Caki2 (cell line): ENCODE measurements around the gene BHLHE23. TPM values are rescaled to one million over a fixed set of nuclear protein-coding genes. Genes with fewer than 3 reads are reported as not detected.

Experiments used
- DNase-seq: peaks from one replicate; pipeline ENCODE4 v3.0.0-alpha.2; 2015; ENCODE audit warnings: low read depth
- in situ Hi-C: cut with HindIII; loops from 2 replicates; pipeline ENCODE4 v1.10.0; 2016; ENCODE audit warnings: low sequenced_read_pairs, low pct_unique_long_range_greater_than_20kb, mixed read lengths
- total RNA-seq: library from RNA; depleted of rRNA; stranded (reverse); fragments of >200 nt; shearing (Covaris generic); gene quantifications from 2 replicates; pipeline ENCODE4 v1.2.3, GENCODE V29; 2014; ENCODE audit warnings: low replicate concordance; rRNA removed

Gene BHLHE23
- total RNA-seq = not detected in 2 replicates

GRCh38 chr20:63006540-63007359, at the start of gene BHLHE23:
BHLHE23 (minus strand) TSS chr20:63006964; CDS start chr20:63006774, 190 bp downstream.
- no peak for DNase-seq
- in situ Hi-C loops = loop anchor here (25.0 kb wide), 1 partner anchor 144 kb away; the partner anchor contains the start of gene TCFL5

- in situ Hi-C loops = no loop called here
- no peak for DNase-seq
These were observed 48.9 kb upstream of the BHLHE23 start for GRCh38 chr20:63055575-63056235.

DNA sequence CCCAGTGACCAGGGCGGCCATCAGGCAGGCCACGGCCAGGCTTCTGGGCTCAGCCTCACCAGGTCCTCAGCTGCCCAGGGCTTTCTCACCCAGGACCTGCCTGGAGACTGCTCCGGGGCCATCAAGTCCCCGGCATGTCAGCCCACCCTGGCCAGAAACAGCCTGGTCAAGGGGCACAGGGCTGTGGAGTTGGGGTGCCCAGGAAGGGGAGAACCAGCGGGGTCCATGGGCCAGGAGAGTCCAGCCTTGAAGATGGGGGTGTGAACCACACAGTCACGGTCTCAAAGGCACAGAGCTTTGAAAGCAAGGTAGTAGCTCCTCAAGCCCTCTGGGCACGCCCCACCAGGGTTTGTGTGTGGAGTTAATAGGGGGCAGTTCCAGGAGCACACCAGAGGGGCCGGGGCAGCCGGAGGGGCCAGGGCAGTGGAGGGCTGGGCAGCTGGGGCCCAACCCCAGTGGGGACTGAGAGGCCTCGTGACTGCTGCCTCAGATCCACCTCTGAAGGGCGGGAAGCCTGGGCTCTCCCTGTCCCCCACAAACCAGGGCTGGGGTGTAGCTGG, 48.0 kb upstream of the BHLHE23 start:
- in situ Hi-C loops = no loop called here
- DNase-seq = no peak

- DNase-seq = no peak
- in situ Hi-C loops = no loop called here
These were observed 47.3 kb upstream of the BHLHE23 start for GRCh38 chr20:63054103-63054474.

GRCh38 chr20:63053432-63054102, 46.8 kb upstream of the BHLHE23 start:
- no peak for DNase-seq
- in situ Hi-C loops = no loop called here

DNA sequence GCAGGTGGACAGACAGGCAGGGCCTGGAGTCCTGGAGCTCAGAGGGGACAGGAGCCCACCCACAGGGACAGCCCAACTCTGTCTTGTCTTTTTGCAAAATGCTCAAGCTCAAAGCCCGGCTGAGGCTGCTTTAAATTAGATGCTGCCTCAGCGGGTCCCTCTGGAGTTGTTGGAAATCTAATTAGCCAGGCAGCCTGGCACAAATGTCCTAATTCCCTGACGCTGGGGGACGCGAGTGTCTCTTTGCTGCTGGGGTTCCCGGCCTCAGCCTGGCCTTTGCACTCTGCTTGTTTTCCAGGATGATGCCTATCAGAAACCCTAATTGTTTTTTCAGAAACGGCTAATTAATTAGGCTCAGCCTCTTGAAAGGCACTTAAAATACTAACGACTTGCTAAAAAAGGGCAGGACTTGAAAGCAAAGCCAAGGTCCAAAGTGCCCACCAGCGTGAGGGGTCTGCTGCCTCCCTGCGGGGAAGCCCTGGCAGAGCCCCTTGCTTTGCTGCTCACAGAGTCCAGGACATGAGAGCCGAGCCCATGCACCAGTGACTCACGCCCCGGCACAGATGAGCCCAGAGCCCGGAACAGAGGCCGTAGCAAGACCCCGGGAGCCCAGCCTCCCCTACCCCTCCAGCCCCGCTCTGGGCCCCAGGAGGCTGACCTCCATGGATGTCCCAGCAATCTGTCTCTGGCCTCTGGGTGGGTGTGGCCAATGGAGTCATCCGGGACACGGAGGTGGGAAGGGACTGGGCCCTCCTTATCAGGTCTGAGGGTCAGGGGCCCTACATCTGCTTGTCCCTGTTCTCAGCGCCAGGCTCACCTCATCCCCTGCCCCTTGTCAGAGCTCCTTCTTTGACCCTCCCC, 46.0 kb upstream of the BHLHE23 start:
- DNase-seq = no peak
- in situ Hi-C loops = no loop called here

- no peak for DNase-seq
- in situ Hi-C loops = no loop called here
These were observed 45.1 kb upstream of the BHLHE23 start for GRCh38 chr20:63051911-63052310.

GRCh38 chr20:63051186-63051860, 44.6 kb upstream of the BHLHE23 start:
- in situ Hi-C loops = no loop called here
- no peak for DNase-seq

DNA sequence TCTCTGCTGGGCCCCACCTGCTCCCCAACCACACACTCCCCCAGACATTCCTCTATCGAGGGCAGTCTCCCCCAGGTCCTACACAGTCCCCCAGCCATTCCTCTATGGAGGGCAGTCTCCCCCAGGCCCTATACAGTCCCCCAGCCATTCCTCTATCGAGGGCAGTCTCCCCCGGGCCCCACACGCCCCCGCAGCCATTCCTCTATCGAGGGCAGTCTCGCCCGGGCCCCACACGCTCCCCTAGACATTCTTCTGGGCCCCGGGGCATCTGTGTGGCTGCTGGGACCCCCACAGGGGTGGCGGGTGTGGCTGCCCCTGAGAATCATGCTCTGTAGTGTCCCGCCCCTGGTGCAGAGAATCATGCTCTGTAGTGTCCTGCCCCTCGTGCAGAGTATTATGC, 43.6 kb upstream of the BHLHE23 start:
- in situ Hi-C loops = no loop called here

DNA sequence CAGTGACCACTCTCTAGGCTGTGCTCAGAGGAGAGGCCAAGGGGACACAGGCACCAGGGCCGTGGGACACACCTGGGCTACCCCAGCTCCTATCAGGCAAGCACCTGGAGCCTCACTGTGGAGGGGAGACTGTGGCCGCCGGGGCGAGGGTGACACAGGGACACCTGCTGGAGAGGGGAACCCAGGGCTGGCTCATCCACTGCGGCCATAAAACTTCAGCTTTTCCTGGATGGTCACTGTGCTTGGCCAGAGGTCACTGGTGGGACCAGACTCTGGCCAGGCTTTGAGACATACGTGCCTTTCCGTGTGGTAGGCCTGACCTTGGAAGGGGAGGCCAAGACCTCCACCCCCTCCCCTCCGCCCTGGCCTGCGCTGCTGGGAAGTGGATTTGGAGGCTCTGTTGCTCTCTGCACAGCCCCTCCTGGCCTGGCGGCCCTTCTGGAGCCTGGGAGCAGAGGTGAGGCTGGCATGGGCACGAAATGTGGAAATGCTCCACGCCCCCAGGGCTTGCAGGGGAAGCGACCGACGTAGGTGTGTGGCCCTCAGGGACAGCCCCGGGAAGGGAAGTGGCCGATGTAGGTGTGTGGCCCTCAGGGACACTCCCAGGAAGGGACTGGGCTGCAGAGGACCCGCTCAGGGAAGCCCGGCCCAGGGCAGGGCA, 42.9 kb upstream of the BHLHE23 start:
- in situ Hi-C loops = no loop called here
- no peak for DNase-seq

More for the DNA sequence above, 43.6 kb upstream of the BHLHE23 start:
- no peak for DNase-seq

- DNase-seq = no peak
- in situ Hi-C loops = no loop called here
These were observed 42.4 kb upstream of the BHLHE23 start for GRCh38 chr20:63049191-63049518.

DNA sequence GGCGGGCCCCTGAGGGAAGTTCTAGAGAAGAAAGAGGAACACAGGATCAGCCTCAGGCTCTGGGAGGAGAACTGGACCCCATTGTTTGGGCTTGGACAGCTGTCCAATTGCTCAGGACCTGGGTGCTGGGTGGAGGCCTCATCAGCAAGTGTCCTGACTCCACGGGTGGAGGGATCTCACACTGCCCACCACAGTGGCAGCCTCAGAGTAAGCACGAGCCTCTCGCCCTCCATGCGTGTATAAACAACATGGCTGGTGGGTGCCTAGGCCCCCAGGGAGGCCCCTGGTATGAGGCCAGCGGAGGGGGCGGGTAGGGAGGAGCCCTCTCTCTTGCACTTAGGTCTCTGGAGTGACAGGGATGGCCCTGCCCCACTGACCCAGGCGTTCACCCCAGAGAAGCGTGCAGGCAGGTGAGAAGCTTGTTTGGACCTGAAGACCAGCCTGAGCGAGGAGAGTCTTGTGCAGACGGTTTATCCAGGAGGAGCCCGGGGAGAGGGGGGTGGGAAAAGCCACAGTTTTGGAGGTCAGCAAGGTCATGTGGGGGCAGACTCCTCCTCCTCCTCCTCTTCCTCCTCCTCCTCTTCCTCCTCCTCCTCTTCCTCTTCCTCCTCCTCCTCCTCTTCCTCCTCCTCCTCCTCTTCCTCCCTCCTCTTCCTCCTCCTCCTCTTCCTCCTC, 41.9 kb upstream of the BHLHE23 start:
- no peak for DNase-seq
- in situ Hi-C loops = no loop called here

DNA sequence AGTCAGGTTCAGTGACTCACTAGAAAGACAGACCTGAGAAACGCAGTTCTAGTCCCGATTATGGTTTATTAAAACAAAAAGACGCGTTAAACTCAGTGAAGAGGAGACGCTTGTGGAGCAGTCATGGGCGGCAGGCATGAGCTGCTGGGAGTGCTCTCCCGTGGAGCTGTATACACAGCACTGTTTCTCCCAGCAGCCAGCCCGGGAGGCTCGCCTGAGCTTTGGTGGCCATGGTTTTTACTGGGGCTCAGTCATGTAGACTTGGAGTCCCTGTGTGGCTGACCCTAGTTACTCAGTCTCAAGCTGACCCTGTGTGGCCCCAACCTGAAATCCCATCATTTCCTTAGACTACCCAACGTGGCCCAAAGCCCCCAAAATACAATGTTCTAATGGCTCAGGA, 41.2 kb upstream of the BHLHE23 start:
- DNase-seq = no peak
- in situ Hi-C loops = no loop called here

DNA sequence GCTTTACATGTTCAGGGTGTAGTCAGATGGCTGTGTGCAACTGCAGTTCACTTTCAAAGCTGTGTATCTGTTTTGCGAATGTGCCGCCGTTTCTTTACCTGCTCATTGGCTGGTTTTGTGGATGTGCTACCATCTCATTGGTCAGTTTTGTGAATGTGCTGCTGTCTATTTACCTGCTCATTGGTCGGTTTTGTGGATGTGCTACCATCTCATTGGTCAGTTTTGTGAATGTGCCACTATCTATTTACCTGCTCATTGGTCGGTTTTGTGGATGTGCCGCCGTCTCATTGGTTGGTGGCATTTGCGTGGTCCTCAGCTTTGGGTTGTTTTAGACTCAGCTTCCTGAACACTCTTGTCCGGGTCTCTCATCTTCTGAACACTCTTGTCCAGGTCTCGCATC, 40.5 kb upstream of the BHLHE23 start:
- DNase-seq = no peak
- in situ Hi-C loops = no loop called here

- in situ Hi-C loops = no loop called here
- no peak for DNase-seq
These were observed 40.1 kb upstream of the BHLHE23 start for GRCh38 chr20:63046841-63047240.

- DNase-seq = no peak
- in situ Hi-C loops = no loop called here
These were observed 39.2 kb upstream of the BHLHE23 start for GRCh38 chr20:63045991-63046390.

DNA sequence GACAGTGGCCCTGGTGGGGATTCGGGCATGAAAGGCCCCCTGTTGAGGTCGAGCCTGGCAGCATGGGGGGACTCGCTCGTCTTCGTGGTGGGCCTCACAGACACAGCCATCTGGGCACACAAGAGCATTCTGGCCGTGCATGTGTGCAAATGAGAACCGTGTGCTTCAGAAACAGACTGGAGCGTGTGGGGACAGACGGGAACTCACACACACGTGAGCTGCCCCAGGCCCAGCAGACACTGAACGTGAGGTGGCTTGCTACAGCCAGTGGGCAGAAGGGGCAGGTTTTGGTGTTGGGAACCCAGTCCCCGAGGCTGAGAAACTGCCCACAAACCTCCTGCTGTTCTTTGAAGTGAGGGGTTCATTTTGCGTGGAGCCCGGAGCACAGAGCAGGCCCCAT, 38.6 kb upstream of the BHLHE23 start:
- in situ Hi-C loops = no loop called here

More for the DNA sequence above, 38.6 kb upstream of the BHLHE23 start:
- DNase-seq = no peak
